GM23338 (cell line): ENCODE results near the gene BLM.

Experiments used
- CREB1 ChIP-seq: fragments of 250-450 bp; sonication (Bioruptor Pico); IDR thresholded peaks from 2 replicates; pipeline ENCODE4 v1.5.0; 2020; ENCODE audit warnings: low read depth, mild to moderate bottlenecking, moderate library complexity
- CTCF ChIP-seq, 2 experiments: fragments of 200-600 bp in 1 of 2; sonication (generic) in 1 of 2; conservative IDR thresholded peaks; 2 replicates each; pipeline versions ENCODE4 v1.5.1 to v1.6.1; 2016 to 2017; ENCODE audit warnings: antibody characterized with exemption in 2 of 2, low read depth in 2 of 2, mild to moderate bottlenecking in 2 of 2, moderate library complexity in 1 of 2
- ETS1 ChIP-seq: IDR thresholded peaks from 2 replicates; pipeline ENCODE4 v1.6.1; 2016; ENCODE audit warnings: antibody characterized with exemption
- EZH2 ChIP-seq: fragments of 200-600 bp; sonication (generic); IDR thresholded peaks from one replicate; pipeline ENCODE4 v1.8.0; 2017; ENCODE audit warnings: antibody characterized with exemption, mild to moderate bottlenecking, low read depth; ENCODE audit not compliant: unreplicated experiment
- EZH2phosphoT487 ChIP-seq: fragments of 200-600 bp; sonication (generic); IDR thresholded peaks from one replicate; pipeline ENCODE4 v1.8.1; 2018; ENCODE audit warnings: antibody characterized with exemption; ENCODE audit not compliant: unreplicated experiment
- NANOG ChIP-seq: IDR thresholded peaks from 2 replicates; pipeline ENCODE4 v1.6.1; 2016; ENCODE audit warnings: antibody characterized with exemption, borderline replicate concordance
- POLR2AphosphoS5 ChIP-seq: IDR thresholded peaks from 2 replicates; pipeline ENCODE4 v1.6.1; 2016; ENCODE audit warnings: antibody characterized with exemption, low read depth
- REST ChIP-seq: IDR thresholded peaks from one replicate; pipeline ENCODE4 v1.6.1; 2018; ENCODE audit warnings: antibody characterized with exemption; ENCODE audit not compliant: unreplicated experiment
- ZNF114 ChIP-seq: fragments of 250-450 bp; sonication (Bioruptor Pico); IDR thresholded peaks from 2 replicates; pipeline ENCODE4 v1.5.0; 2020; ENCODE audit warnings: mild to moderate bottlenecking, moderate library complexity
- ZNF331 ChIP-seq: fragments of 250-450 bp; sonication (Bioruptor Pico); IDR thresholded peaks from 2 replicates; pipeline ENCODE4 v1.5.0; 2020; ENCODE audit warnings: low read depth, mild to moderate bottlenecking, moderate library complexity

GRCh38 chr15:90822204-90822955, 105.2 kb downstream of the BLM start:
- TF ChIP-seq EZH2: no peak
- no peak for TF ChIP-seq REST
- TF ChIP-seq POLR2AphosphoS5: no peak
- TF ChIP-seq CTCF (conservative IDR thresholded peaks at IDR 0.05; ENCODE audit: low read depth in 2 of 2): no peak
- TF ChIP-seq EZH2phosphoT487: no peak
- no peak for TF ChIP-seq ETS1
- no peak for TF ChIP-seq ZNF331 (CRISPR knock-in tag)
- TF ChIP-seq ZNF114 (CRISPR knock-in tag): no peak
- no peak for TF ChIP-seq CREB1 (CRISPR knock-in tag)
- no peak for TF ChIP-seq NANOG
